HG02798 (cell line): ENCODE results near the gene USO1.
"Not testable (repeated sequence)": the region's sequence is repeated elsewhere in the genome, so short reads cannot be mapped to it uniquely, and the experiment has no call there.

Experiments used
- ATAC-seq: cut with Tn5 transposase; IDR thresholded peaks from one replicate; pipeline ENCODE4 v1.9.1; 2021; ENCODE audit warnings: mild to moderate bottlenecking; ENCODE audit not compliant: unreplicated experiment, poor library complexity

Gene USO1

GRCh38 chr4:75724066-75724866 lies at the start of gene USO1:
Gene USO1, plus strand, starts transcription at chr4:75724577. Its CDS starts 243 bp downstream, at chr4:75724820.
- peak; percentile 92 for ATAC-seq

- ATAC-seq, result no peak
Observed at GRCh38 chr4:75675004-75675531, 49.3 kb upstream of the USO1 start.

- ATAC-seq, result no peak
Observed at GRCh38 chr4:75678473-75678872, 45.9 kb upstream of the USO1 start.

GRCh38 chr4:75678965-75679364 lies 45.4 kb upstream of the USO1 start:
- ATAC-seq, result no peak

GRCh38 chr4:75679876-75680575 lies 44.4 kb upstream of the USO1 start:
- no peak for ATAC-seq

GRCh38 chr4:75683482-75684155 lies 40.8 kb upstream of the USO1 start:
- no peak for ATAC-seq

- no peak for ATAC-seq
Observed at GRCh38 chr4:75685546-75686189, 38.7 kb upstream of the USO1 start.

GRCh38 chr4:75686346-75686745 lies 38.0 kb upstream of the USO1 start:
- no peak for ATAC-seq

GRCh38 chr4:75687125-75687524 lies 37.3 kb upstream of the USO1 start:
- not testable (repeated sequence) for ATAC-seq

- not testable (repeated sequence) for ATAC-seq
Observed at GRCh38 chr4:75692066-75692465, 32.3 kb upstream of the USO1 start.

GRCh38 chr4:75696071-75696470 lies 28.3 kb upstream of the USO1 start:
- no peak for ATAC-seq

- no peak for ATAC-seq
Observed at GRCh38 chr4:75696581-75696980, 27.8 kb upstream of the USO1 start.

GRCh38 chr4:75698162-75698962 lies 26.0 kb upstream of the USO1 start:
- peak; percentile 95 for ATAC-seq

- ATAC-seq, result peak; percentile 52
Observed at GRCh38 chr4:75698963-75699228, 25.5 kb upstream of the USO1 start.

- ATAC-seq, result peak; percentile 12
Observed at GRCh38 chr4:75699299-75699698, 25.1 kb upstream of the USO1 start.

GRCh38 chr4:75702919-75703411 lies 21.4 kb upstream of the USO1 start:
- ATAC-seq, result no peak

GRCh38 chr4:75705198-75705977 lies 19.0 kb upstream of the USO1 start:
- no peak for ATAC-seq

GRCh38 chr4:75708218-75708691 lies 16.1 kb upstream of the USO1 start:
- ATAC-seq, result peak; percentile 70

- ATAC-seq, result no peak
Observed at GRCh38 chr4:75710246-75710645, 14.1 kb upstream of the USO1 start.
